ENCODE results near the gene TATDN2.

The TATDN2 gene

GRCh38 chr3:10303105-10303504 is 54.8 kb downstream of the TATDN2 start:
- TF ChIP-seq CTCF (IDR thresholded peaks at IDR 0.05) = no peak

DNA sequence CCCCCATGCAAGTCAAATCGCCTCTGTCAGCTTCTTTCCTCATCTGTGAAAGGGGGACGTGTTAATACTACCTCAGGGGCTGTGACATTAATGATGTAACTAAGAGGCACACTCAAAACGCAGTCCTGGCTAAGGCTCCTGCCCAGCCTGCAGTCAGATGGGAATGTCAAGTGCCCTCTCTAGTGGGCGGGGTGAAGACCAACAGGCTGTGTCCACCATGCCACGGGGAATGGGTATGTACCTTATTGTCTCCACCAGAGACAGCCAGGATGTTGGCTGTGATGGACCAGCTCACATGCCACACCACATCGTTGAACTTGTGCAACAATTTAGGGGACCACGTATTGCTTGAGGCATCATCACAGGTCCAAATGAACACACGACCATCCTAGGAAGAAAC is 55.5 kb downstream of the TATDN2 start:
- no peak for TF ChIP-seq CTCF (IDR thresholded peaks at IDR 0.05)

- no peak for TF ChIP-seq CTCF (IDR thresholded peaks at IDR 0.05)
Observed at GRCh38 chr3:10304905-10305304, 56.6 kb downstream of the TATDN2 start.

DNA sequence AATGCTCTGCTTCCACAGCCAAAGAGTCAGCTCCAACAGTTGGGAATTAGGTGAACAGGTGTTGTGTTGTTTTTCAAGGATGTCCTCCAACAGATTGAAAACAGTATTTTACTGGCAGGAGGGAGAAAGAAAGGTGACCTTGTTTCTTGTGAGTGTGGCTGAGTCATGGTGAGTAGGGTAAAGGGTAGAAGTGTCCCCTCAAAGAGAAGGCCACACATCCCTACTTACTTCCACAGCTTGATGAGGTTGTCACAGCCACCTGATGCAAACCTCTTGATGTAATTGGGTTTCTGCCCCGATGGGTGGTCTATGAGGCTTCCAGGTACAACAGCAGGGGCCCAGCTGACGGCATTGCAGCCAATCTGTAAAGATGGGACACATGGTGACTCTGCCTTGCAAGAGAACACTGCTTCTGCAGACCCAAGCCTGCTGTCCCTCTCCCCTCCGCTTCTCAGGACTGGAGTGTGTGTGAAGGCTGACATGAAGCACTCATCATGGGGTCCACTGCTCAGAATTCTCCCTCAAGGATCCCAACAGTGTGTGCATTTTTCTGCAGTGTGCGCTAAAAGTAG is 57.2 kb downstream of the TATDN2 start:
- no peak for TF ChIP-seq CTCF (IDR thresholded peaks at IDR 0.05)

DNA sequence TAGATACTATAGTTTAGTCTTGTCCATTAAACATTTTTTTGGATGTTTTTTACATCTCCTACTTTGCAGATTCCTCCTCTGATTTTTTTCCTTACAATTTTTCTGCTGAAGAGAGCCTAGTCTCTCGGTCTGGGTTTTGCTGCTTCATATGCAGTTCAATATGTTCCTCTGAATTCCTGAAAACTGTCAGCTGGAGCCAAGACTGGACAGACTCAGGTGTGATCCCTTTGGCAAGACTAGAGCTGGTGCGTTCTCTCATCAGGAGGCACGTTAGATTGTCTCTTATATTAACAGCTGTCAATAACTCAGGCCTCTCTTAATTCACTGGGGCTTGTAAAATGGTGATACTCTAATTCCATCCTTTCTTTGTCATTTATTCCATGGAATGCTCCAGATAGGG is 57.9 kb downstream of the TATDN2 start:
- TF ChIP-seq CTCF (IDR thresholded peaks at IDR 0.05) = no peak

- TF ChIP-seq CTCF (IDR thresholded peaks at IDR 0.05) = no peak
Observed at GRCh38 chr3:10308678-10309077, 60.4 kb downstream of the TATDN2 start.

DNA sequence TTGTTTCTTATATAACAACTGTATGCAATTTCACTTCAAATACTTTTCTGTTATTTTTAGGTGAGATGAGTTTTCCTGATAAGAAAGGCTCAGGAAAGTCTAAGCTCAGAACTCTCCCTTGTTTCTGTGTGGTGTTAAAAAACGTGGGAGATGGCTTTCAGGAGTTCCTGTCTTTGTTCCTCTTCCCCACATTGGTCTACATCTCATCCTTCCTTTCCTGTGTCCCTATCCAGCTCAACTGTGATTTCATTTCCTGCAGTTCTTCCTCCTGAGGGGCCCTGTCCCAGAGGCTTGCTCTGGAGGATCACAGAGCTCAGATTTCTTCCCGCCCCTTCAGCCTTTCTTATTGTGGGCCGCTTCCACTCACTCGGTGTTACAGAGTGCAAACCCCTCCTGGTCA is 61.5 kb downstream of the TATDN2 start:
- TF ChIP-seq CTCF (IDR thresholded peaks at IDR 0.05) = no peak

GRCh38 chr3:10310578-10310977 is 62.3 kb downstream of the TATDN2 start:
- no peak for TF ChIP-seq CTCF (IDR thresholded peaks at IDR 0.05)

Measured in LNCAP (cell line).